Measurements from ENCODE around the gene SCYGR5. TPM values are rescaled to one million over a fixed set of nuclear protein-coding genes. Genes with fewer than 3 reads are reported as not detected.

The SCYGR5 gene
- total RNA-seq, 2 experiments from 2014 or later: not detected

Other genes starting within 250 kb of the SCYGR5 start
- 100 to 1,000 TPM; 119 to 127 TPM for gene AGFG1, start 194.6 kb upstream of the SCYGR5 start, total RNA-seq
- gene SCYGR2, start 67.9 kb upstream of the SCYGR5 start, total RNA-seq: not detected
- gene SCYGR3, start 52.0 kb upstream of the SCYGR5 start, total RNA-seq: not detected
- gene SCYGR4, start 49.3 kb upstream of the SCYGR5 start, total RNA-seq: not detected
- gene SLC19A3, start 51.2 kb downstream of the SCYGR5 start, total RNA-seq: not detected
- gene SCYGR6, start 58.0 kb downstream of the SCYGR5 start, total RNA-seq: not detected
- not detected for gene SCYGR7, start 61.5 kb downstream of the SCYGR5 start, total RNA-seq
- not detected for gene SCYGR8, start 79.1 kb downstream of the SCYGR5 start, total RNA-seq
- 10 to 100 TPM; 72.0 to 74.7 TPM for gene CCL20, start 147.0 kb downstream of the SCYGR5 start, total RNA-seq
- not detected for gene DAW1, start 204.8 kb downstream of the SCYGR5 start, total RNA-seq